SK-N-SH (cell line): ENCODE measurements around the gene GNB5. TPM values are rescaled to one million over a fixed set of nuclear protein-coding genes. Genes with fewer than 3 reads are reported as not detected.

Experiments
- CTCF ChIA-PET: fragments of 300-600, 350-600 bp; formaldehyde crosslinking; extraction: SDS; loops from one replicate; lab custom pipeline; 2021; lab: Yijun Ruan, JAX
- POLR2A ChIA-PET: fragments of 350-600 bp; sonication (Branson Sonifier 250); formaldehyde crosslinking; extraction: SDS; loops from one replicate; lab custom pipeline; 2020; ENCODE audit warnings: antibody characterized with exemption, inconsistent platforms; lab: Yijun Ruan, JAX
- DNase-seq: peaks from one replicate; pipeline ENCODE4 v3.0.0; 2012
- H2AFZ ChIP-seq: fragments of 200-600 bp; sonication (generic); 2 replicates; pipeline ENCODE4 v1.8.1; 2016; ENCODE audit warnings: antibody characterized with exemption, mild to moderate bottlenecking, low read depth
- H3F3A ChIP-seq: fragments of 200-600 bp; sonication (generic); replicated peaks from 2 replicates; pipeline ENCODE3; 2016; ENCODE audit warnings: antibody characterized with exemption, mild to moderate bottlenecking; ENCODE audit not compliant: insufficient read depth
- H3K27ac ChIP-seq, 2 experiments: fragments of 200-500 bp in 1 of 2; fragments of 200-600 bp in 1 of 2; sonication (Bioruptor generic) in 1 of 2; sonication (generic), shearing (Covaris generic) in 1 of 2; 2 replicates each; pipeline versions ENCODE4 v1.5.1 to v1.6.1; 2014 to 2016; ENCODE audit warnings: low read depth in 2 of 2, inconsistent platforms in 1 of 2, low read length in 1 of 2, mild to moderate bottlenecking in 1 of 2, mixed read lengths in 1 of 2
- H3K27me3 ChIP-seq: fragments of 200-600 bp; sonication (generic), shearing (Covaris generic); 2 replicates; pipeline ENCODE4 v1.6.1; 2016; ENCODE audit warnings: mixed run types; ENCODE audit not compliant: insufficient read depth
- H3K36me3 ChIP-seq, 2 experiments: fragments of 200-500 bp in 1 of 2; fragments of 200-600 bp in 1 of 2; sonication (Bioruptor generic) in 1 of 2; sonication (generic) in 1 of 2; replicated peaks in 1 of 2; 2 replicates each; pipeline versions ENCODE3 to v1.5.1; 2014 to 2016; ENCODE audit warnings: low read length in 1 of 2, mild to moderate bottlenecking in 1 of 2; ENCODE audit not compliant: insufficient read depth in 2 of 2, control insufficient read depth in 1 of 2
- H3K4me1 ChIP-seq, 2 experiments: fragments of 200-500 bp in 1 of 2; fragments of 200-600 bp in 1 of 2; sonication (Bioruptor generic) in 1 of 2; sonication (generic), shearing (Covaris generic) in 1 of 2; 2 replicates each; pipeline versions ENCODE4 v1.5.1 to v1.6.1; 2014 to 2016; ENCODE audit warnings: low read depth in 1 of 2, low read length in 1 of 2, mixed run types in 1 of 2; ENCODE audit not compliant: insufficient read depth in 2 of 2, control insufficient read depth in 1 of 2
- H3K4me2 ChIP-seq: fragments of 200-600 bp; sonication (generic), shearing (Covaris generic); 2 replicates; pipeline ENCODE4 v1.6.1; 2017; ENCODE audit warnings: mixed run types
- H3K4me3 ChIP-seq, 2 experiments: fragments of 200-500 bp in 1 of 2; fragments of 200-600 bp in 1 of 2; sonication (Bioruptor generic) in 1 of 2; sonication (generic), shearing (Covaris generic) in 1 of 2; 2 replicates each; pipeline versions ENCODE4 v1.5.1 to v1.8.1; 2014 to 2016; ENCODE audit warnings: low read depth in 2 of 2, inconsistent platforms in 1 of 2, low read length in 1 of 2, mild to moderate bottlenecking in 1 of 2, mixed read lengths in 1 of 2, moderate library complexity in 1 of 2
- H3K79me2 ChIP-seq: fragments of 200-600 bp; sonication (generic); 2 replicates; pipeline ENCODE4 v1.8.1; 2017; ENCODE audit warnings: mild to moderate bottlenecking; ENCODE audit not compliant: insufficient read depth
- H3K9ac ChIP-seq: fragments of 200-600 bp; sonication (generic); 2 replicates; pipeline ENCODE4 v1.6.1; 2017; ENCODE audit warnings: mixed run types
- H3K9me2 ChIP-seq: fragments of 200-600 bp; sonication (generic); 2 replicates; pipeline ENCODE4 v1.6.1; 2017; ENCODE audit warnings: mixed run types
- H3K9me3 ChIP-seq: fragments of 200-600 bp; sonication (generic); 2 replicates; pipeline ENCODE4 v1.6.1; 2017; ENCODE audit warnings: mixed run types, mild to moderate bottlenecking, moderate library complexity
- H4K20me1 ChIP-seq: fragments of 200-600 bp; sonication (generic); 2 replicates; pipeline ENCODE4 v1.6.1; 2017; ENCODE audit warnings: mild to moderate bottlenecking, mixed run types; ENCODE audit not compliant: insufficient read depth
- EP300 ChIP-seq, 2 experiments: IDR thresholded peaks; 2 replicates each; pipeline versions ENCODE4 v1.4.0 to v1.6.1; 2012; ENCODE audit warnings: borderline replicate concordance in 1 of 2, low read depth in 1 of 2, low read length in 1 of 2
- NRF1 ChIP-seq: IDR thresholded peaks from 2 replicates; pipeline ENCODE4 v1.6.1; 2012; ENCODE audit warnings: low read depth, mild to moderate bottlenecking, low read length
- RFX5 ChIP-seq: IDR thresholded peaks from 2 replicates; pipeline ENCODE4 v1.6.1; 2012; ENCODE audit warnings: mild to moderate bottlenecking, improper control_type of control experiment, low read length
- SIN3A ChIP-seq: IDR thresholded peaks from 2 replicates; pipeline ENCODE4 v1.6.1; 2012; ENCODE audit warnings: low read depth, mild to moderate bottlenecking, low read length, moderate library complexity, borderline replicate concordance
- SMC3 ChIP-seq: IDR thresholded peaks from 2 replicates; pipeline ENCODE4 v1.6.1; 2012; ENCODE audit warnings: low read depth, low read length, improper control_type of control experiment
- TCF12 ChIP-seq: IDR thresholded peaks from 2 replicates; pipeline ENCODE4 v1.4.0; 2012
- WGBS: methylation state at CpG from one replicate; pipeline ENCODE4 v1.1.6; 2017; ENCODE audit warnings: low lambda C conversion rate; 5-methylcytosine and 5-hydroxymethylcytosine counted together
- polyA plus RNA-seq, 3 experiments: library from polyadenylated mRNA; depleted of rRNA; stranded (reverse); fragments of >200 nt; gene quantifications; 2 replicates each; pipeline ENCODE4 v1.2.3, GENCODE V29; 2012
- TF ChIP-seq, protein P1 (sequence below): IDR thresholded peaks from 2 replicates; pipeline ENCODE4 v1.6.1; 2012; ENCODE audit warnings: mild to moderate bottlenecking, low read depth, low read length, moderate library complexity

GNB5 gene
- polyA plus RNA-seq, 1 of the 3 experiments (the other 2 are of a cell fraction) = 73.7 TPM

GRCh38 chr15:52185151-52185561 is 6.0 kb downstream of the GNB5 start:
- Histone ChIP-seq H3K9me3 (no peaks in the 10 kb centered on the region), H3K4me2 (no peak overlapping the region), H3K27me3 (no peaks in the 10 kb centered on the region), H3K9ac (no peak overlapping the region), H3K9me2 (no peaks in the 10 kb centered on the region), H3K36me3 (no peaks in the 10 kb centered on the region), H3K4me3 (no peak overlapping the region), H2AFZ (no peak overlapping the region), H3K27ac (no peak overlapping the region), H3K79me2 (no peaks in the 10 kb centered on the region), H3F3A (no peaks in the 10 kb centered on the region), H4K20me1 (no peaks in the 10 kb centered on the region), H3K4me1 (peaks cover 0 to 5% of the 10 kb centered on the region in 2 experiments; a peak in 1 of 4 replicates)
- ChIA-PET CTCF (interaction anchor here (0.6 to 1.9 kb wide), 4 partner anchors 22 to 551 kb away, joined by 4 to 8 read pairs (median 4); no protein-coding TSS in a partner anchor), POLR2A (no interaction called here)
- no peak for TF ChIP-seq SMC3
- DNase-seq = no peak
- 88% methylated on average over 7 of the region's 7 CpGs for WGBS

GRCh38 chr15:52184721-52185120 is 6.5 kb downstream of the GNB5 start:
- DNase-seq = no peak
- H3K36me3 ChIP-seq = no peaks in the 10 kb centered on the region
- no peak for TF ChIP-seq TCF12
- TF ChIP-seq NRF1 = no peak
- no peak for TF ChIP-seq EP300 (IDR thresholded peaks at IDR 0.05; ENCODE audit: borderline replicate concordance in 1 of 2, low read depth in 1 of 2, low read length in 1 of 2)
- TF ChIP-seq RFX5 = no peak
- TF ChIP-seq, protein P1, sequence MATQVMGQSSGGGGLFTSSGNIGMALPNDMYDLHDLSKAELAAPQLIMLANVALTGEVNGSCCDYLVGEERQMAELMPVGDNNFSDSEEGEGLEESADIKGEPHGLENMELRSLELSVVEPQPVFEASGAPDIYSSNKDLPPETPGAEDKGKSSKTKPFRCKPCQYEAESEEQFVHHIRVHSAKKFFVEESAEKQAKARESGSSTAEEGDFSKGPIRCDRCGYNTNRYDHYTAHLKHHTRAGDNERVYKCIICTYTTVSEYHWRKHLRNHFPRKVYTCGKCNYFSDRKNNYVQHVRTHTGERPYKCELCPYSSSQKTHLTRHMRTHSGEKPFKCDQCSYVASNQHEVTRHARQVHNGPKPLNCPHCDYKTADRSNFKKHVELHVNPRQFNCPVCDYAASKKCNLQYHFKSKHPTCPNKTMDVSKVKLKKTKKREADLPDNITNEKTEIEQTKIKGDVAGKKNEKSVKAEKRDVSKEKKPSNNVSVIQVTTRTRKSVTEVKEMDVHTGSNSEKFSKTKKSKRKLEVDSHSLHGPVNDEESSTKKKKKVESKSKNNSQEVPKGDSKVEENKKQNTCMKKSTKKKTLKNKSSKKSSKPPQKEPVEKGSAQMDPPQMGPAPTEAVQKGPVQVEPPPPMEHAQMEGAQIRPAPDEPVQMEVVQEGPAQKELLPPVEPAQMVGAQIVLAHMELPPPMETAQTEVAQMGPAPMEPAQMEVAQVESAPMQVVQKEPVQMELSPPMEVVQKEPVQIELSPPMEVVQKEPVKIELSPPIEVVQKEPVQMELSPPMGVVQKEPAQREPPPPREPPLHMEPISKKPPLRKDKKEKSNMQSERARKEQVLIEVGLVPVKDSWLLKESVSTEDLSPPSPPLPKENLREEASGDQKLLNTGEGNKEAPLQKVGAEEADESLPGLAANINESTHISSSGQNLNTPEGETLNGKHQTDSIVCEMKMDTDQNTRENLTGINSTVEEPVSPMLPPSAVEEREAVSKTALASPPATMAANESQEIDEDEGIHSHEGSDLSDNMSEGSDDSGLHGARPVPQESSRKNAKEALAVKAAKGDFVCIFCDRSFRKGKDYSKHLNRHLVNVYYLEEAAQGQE = no peak
- no peak for TF ChIP-seq SIN3A
- H3K9ac ChIP-seq = no peak overlapping the region
- no peaks in the 10 kb centered on the region for H3K27me3 ChIP-seq
- peaks cover 0 to 6% of the 10 kb centered on the region in 2 experiments; a peak in 1 of 4 replicates for H3K4me1 ChIP-seq
- no peaks in the 10 kb centered on the region for H3K79me2 ChIP-seq
- no peak overlapping the region for H3K4me3 ChIP-seq
- ChIA-PET POLR2A (no interaction called here), CTCF (interaction anchor here (1.3 to 1.9 kb wide), 4 partner anchors 23 to 551 kb away, joined by 3 to 8 read pairs (median 4); partner anchors contain the start of gene LEO1)
- H3K27ac ChIP-seq = no peak overlapping the region
- no peak overlapping the region for H2AFZ ChIP-seq
- H3K9me3 ChIP-seq = no peaks in the 10 kb centered on the region
- H3K4me2 ChIP-seq = no peak overlapping the region
- 74% methylated on average over 5 of the region's 5 CpGs for WGBS
- H4K20me1 ChIP-seq = no peaks in the 10 kb centered on the region
- H3K9me2 ChIP-seq = no peaks in the 10 kb centered on the region
- H3F3A ChIP-seq = no peaks in the 10 kb centered on the region
